Tibial nerve (tissue), 4 donors: ENCODE results near the gene YAE1. TPM values are rescaled to one million over a fixed set of nuclear protein-coding genes. Genes with fewer than 3 reads are reported as not detected.

ENCODE experiments used
- DNase-seq, 2 donors: peaks; one replicate each; pipeline ENCODE4 v3.0.0-alpha.2; 2019; ENCODE audit warnings: low spot score in 2 of 2
- H3K27ac ChIP-seq, 4 donors: fragments of 200-600 bp; sonication (generic) in 3 of 4; one replicate each; pipeline ENCODE4 v1.5.1; 2017 to 2019; ENCODE audit warnings: mild to moderate bottlenecking in 1 of 4
- H3K27me3 ChIP-seq, 2 donors: fragments of 200-600 bp; sonication (generic) in 1 of 2; one replicate each; pipeline versions ENCODE4 v1.5.1 to v1.6.0; 2017 to 2019
- H3K36me3 ChIP-seq, 3 donors: fragments of 200-600 bp; sonication (generic); one replicate each; pipeline ENCODE4 v1.5.1; 2018 to 2019
- H3K4me1 ChIP-seq, 4 donors: fragments of 200-600 bp; sonication (generic) in 3 of 4; one replicate each; pipeline ENCODE4 v1.5.1; 2017 to 2019
- H3K4me3 ChIP-seq, 4 donors: fragments of 200-600 bp; sonication (generic) in 3 of 4; one replicate each; pipeline ENCODE4 v1.5.1; 2017 to 2019; ENCODE audit warnings: mild to moderate bottlenecking in 1 of 4, moderate library complexity in 1 of 4
- H3K9me3 ChIP-seq, 4 donors: fragments of 200-600 bp; sonication (generic) in 3 of 4; one replicate each; pipeline ENCODE4 v1.5.1; 2017 to 2019
- EP300 ChIP-seq, 2 donors: sonication (generic); formaldehyde crosslinking; IDR thresholded peaks; one replicate each; pipeline ENCODE4 v1.6.1; 2017; ENCODE audit warnings: antibody characterized with exemption in 2 of 2, mild to moderate bottlenecking in 1 of 2
- POLR2A ChIP-seq, 2 donors: fragments of 450-650 bp; IDR thresholded peaks; one replicate each; pipeline ENCODE4 v1.6.1; 2017; ENCODE audit warnings: antibody characterized with exemption in 2 of 2, mild to moderate bottlenecking in 2 of 2, moderate library complexity in 2 of 2
- WGBS, 2 donors: methylation state at CpG; one replicate each; pipeline ENCODE4 v1.1.5; 2018; 5-methylcytosine and 5-hydroxymethylcytosine counted together
- total RNA-seq, 4 donors: library from RNA; depleted of rRNA; stranded (reverse); fragments of >200 nt; gene quantifications; one replicate each; pipeline ENCODE4 v1.1.0, GENCODE V29; 2016
- TF ChIP-seq, protein P1 (sequence below), 5 experiments: fragments of 200-600 bp in 3 of 5; fragments of 450-650 bp in 2 of 5; sonication (generic) in 3 of 5; IDR thresholded peaks; one replicate each; pipeline ENCODE4 v1.5.1; 2016 to 2019; ENCODE audit warnings: antibody characterized with exemption in 5 of 5, mild to moderate bottlenecking in 3 of 5, moderate library complexity in 2 of 5

YAE1 gene
- total RNA-seq, 4 donors from 2014 or later, result 7.1 to 29.3 (median 18.4) TPM

DNA sequence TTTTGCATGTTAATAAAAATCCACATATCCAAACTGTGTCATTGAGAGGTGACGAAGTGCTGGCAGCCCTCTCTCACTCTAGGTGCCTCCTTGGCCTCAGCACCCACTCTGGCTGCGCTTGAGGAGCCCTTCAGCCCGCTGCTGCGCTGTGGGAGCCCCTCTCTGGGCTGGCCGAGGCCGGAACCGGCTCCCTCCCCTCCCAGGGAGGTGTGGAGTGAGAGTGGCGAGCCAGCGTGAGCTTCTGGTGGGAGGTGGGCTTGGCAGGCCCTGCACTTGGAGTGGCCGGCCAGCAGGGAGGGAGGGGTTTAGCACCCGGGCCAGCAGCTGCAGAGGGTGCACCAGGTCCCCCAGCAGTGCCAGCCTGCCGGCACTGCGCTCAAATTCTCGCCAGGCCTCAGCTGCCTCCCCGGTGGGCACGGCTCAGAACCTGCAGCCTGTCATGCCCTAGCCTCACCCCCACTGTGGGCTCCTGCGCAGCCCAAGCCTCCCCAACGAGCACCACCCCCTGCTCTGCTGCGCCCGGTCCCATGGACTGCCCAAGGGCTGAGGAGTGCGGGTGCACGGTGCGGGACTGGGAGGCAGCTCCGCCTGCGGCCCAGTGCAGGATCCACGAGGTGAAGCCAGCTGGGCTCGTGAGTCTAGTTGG is 11.1 kb downstream of the YAE1 start:
- peaks cover 0 to 57% (median 0%) of the 10 kb centered on the region in 3 donors for H3K36me3 ChIP-seq
- TF ChIP-seq POLR2A (IDR thresholded peaks at IDR 0.05) (no peak), EP300 (IDR thresholded peaks at IDR 0.05) (no peak)
- TF ChIP-seq, protein P1, sequence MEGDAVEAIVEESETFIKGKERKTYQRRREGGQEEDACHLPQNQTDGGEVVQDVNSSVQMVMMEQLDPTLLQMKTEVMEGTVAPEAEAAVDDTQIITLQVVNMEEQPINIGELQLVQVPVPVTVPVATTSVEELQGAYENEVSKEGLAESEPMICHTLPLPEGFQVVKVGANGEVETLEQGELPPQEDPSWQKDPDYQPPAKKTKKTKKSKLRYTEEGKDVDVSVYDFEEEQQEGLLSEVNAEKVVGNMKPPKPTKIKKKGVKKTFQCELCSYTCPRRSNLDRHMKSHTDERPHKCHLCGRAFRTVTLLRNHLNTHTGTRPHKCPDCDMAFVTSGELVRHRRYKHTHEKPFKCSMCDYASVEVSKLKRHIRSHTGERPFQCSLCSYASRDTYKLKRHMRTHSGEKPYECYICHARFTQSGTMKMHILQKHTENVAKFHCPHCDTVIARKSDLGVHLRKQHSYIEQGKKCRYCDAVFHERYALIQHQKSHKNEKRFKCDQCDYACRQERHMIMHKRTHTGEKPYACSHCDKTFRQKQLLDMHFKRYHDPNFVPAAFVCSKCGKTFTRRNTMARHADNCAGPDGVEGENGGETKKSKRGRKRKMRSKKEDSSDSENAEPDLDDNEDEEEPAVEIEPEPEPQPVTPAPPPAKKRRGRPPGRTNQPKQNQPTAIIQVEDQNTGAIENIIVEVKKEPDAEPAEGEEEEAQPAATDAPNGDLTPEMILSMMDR (IDR thresholded peaks at IDR 0.05), result no peak
- H3K4me3 ChIP-seq, result no peak overlapping the region
- no peaks in the 10 kb centered on the region for H3K9me3 ChIP-seq
- DNase-seq, result no peak
- H3K27ac ChIP-seq, result no peak overlapping the region
- 94 to 96% methylated on average over 20 to 26 of the region's 27 CpGs for WGBS, 2 donors
- H3K27me3 ChIP-seq, result no peaks in the 10 kb centered on the region
- H3K4me1 ChIP-seq, result peaks cover 0 to 9% (median 0%) of the 10 kb centered on the region in 4 donors

DNA sequence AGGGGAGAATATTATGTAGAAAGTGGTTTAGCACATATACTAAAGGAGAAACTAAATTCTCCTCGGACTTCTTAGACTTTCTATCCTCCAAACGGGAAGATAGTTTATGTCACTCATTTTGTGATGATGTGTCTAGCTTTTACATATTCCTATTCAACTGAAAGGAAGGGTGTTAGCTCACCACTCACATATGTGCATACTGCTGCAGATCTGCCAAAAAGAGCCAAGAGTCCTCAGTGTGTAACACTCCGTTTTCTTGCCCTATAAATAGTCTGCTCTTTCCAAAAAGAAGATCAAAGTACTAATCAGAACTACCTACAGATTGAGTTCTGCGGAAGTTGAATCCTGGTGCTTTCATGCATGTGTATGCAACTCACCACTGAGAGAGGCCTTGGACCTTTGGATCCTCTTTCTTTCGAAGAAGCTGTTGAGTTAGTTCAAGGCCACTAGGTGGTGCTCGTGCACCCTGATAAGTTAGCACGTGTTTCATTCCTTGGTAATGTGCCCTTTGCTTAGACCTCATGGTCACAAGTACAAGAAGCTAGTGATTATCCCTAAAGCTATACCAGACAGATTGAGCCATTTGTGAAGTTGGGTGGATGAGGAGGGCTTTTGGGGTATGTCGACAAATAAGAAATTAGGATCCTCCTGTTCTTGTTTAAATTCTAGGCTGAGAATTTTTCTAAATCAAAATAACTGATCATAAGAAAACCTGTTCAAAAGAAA is 14.1 kb downstream of the YAE1 start:
- 17 to 20% methylated on average over 8 of the region's 8 CpGs for WGBS, 2 donors
- Histone ChIP-seq H3K9me3 (no peaks in the 10 kb centered on the region), H3K36me3 (peaks cover 0 to 31% (median 0%) of the 10 kb centered on the region in 3 donors), H3K27ac (no peak overlapping the region), H3K4me1 (peaks cover 0 to 9% (median 0%) of the 10 kb centered on the region in 4 donors), H3K4me3 (no peak overlapping the region), H3K27me3 (no peaks in the 10 kb centered on the region)
- TF ChIP-seq, protein P1 (IDR thresholded peaks at IDR 0.05), result peak; percentile 69 to 89 (median 80)
- no peak for TF ChIP-seq POLR2A (IDR thresholded peaks at IDR 0.05)
- TF ChIP-seq EP300 (IDR thresholded peaks at IDR 0.05), result peak in 1 of 2 donors; percentile 26
- peak; percentile 39 to 74 for DNase-seq

DNA sequence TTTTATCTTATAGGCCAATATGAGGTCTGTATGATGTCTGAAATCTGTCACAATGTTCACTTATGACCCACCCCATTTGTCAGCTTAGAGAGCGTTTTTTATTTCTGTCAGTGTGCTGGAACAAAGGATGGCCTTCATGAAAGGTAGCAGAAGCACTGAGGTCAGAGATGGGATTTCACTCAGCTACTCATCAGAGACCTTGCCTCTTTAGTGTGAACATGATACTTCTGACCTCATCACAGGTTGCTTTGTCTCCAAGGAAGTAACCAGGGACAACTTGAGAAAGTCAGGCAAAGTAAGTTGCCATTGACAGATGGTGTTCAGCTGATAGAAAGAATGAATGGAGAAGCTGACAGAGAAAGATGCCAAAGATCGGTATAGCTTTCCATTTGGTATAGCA is 16.3 kb downstream of the YAE1 start:
- TF ChIP-seq EP300 (IDR thresholded peaks at IDR 0.05), result no peak
- TF ChIP-seq POLR2A (IDR thresholded peaks at IDR 0.05), result no peak
- no peak for DNase-seq
- peaks cover 0 to 9% (median 0%) of the 10 kb centered on the region in 4 donors for H3K4me1 ChIP-seq
- no peak overlapping the region for H3K27ac ChIP-seq
- peaks cover 0 to 13% (median 0%) of the 10 kb centered on the region in 3 donors for H3K36me3 ChIP-seq
- H3K27me3 ChIP-seq, result no peaks in the 10 kb centered on the region
- no peaks in the 10 kb centered on the region for H3K9me3 ChIP-seq
- H3K4me3 ChIP-seq, result no peak overlapping the region
- 66 to 88% methylated on average over 2 of the region's 2 CpGs for WGBS, 2 donors

DNA sequence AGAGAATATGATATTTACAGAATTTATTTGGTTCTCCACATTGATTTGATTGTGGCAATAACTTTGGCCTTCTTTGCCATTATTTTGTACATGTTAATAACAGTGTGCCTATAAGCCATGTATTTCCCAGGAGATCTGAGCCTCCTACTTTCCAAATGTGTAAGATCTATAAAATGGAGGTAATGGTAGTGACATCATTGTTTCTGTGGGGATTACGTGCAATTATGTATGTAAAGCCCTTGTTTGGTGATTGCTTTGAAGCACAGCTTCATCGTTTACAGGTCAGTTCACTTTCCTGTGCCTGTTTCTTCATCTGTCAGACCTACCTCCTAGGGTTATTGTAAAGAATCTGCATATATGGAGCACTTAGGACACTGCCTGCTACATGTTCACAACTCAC is 17.3 kb downstream of the YAE1 start:
- peaks cover 0 to 9% (median 0%) of the 10 kb centered on the region in 4 donors for H3K4me1 ChIP-seq
- no peak overlapping the region for H3K4me3 ChIP-seq
- no peak for DNase-seq
- TF ChIP-seq, protein P1 (IDR thresholded peaks at IDR 0.05), result no peak
- TF ChIP-seq EP300 (IDR thresholded peaks at IDR 0.05) (no peak), POLR2A (IDR thresholded peaks at IDR 0.05) (no peak)
- no peaks in the 10 kb centered on the region for H3K9me3 ChIP-seq
- H3K27me3 ChIP-seq, result no peaks in the 10 kb centered on the region
- H3K36me3 ChIP-seq, result peaks cover 0 to 8% (median 0%) of the 10 kb centered on the region in 3 donors
- WGBS, 2 donors, result 65 to 67% methylated on average over 2 of the region's 2 CpGs
- H3K27ac ChIP-seq, result no peak overlapping the region

DNA sequence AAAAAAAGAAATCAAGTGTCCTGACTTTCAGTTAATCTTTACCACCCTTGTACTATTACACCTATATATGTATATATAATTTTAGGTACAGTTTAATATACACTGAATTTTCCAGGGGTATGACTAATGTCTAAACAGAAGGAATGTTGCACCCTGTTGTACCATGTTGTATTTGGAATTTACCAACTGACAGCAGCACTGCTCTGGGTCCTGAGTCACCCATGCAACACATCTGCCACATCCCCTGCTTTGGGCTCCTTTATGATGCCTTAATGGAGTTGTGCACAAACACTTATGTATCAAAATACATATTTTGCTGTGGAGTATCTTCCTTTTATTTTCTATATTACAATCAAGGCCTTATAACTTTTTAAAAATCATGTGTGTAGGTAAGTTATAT is 21.2 kb downstream of the YAE1 start:
- no peak overlapping the region for H3K4me3 ChIP-seq
- H3K9me3 ChIP-seq, result no peaks in the 10 kb centered on the region
- H3K27me3 ChIP-seq, result no peaks in the 10 kb centered on the region
- H3K36me3 ChIP-seq, result no peaks in the 10 kb centered on the region
- no peak for DNase-seq
- peaks cover 0 to 7% (median 0%) of the 10 kb centered on the region in 4 donors for H3K4me1 ChIP-seq
- no peak overlapping the region for H3K27ac ChIP-seq
- TF ChIP-seq EP300 (IDR thresholded peaks at IDR 0.05), result no peak
- TF ChIP-seq, protein P1 (IDR thresholded peaks at IDR 0.05), result no peak
- no peak for TF ChIP-seq POLR2A (IDR thresholded peaks at IDR 0.05)
